ENCODE data around the gene C1GALT1C1L.

Gene C1GALT1C1L

DNA sequence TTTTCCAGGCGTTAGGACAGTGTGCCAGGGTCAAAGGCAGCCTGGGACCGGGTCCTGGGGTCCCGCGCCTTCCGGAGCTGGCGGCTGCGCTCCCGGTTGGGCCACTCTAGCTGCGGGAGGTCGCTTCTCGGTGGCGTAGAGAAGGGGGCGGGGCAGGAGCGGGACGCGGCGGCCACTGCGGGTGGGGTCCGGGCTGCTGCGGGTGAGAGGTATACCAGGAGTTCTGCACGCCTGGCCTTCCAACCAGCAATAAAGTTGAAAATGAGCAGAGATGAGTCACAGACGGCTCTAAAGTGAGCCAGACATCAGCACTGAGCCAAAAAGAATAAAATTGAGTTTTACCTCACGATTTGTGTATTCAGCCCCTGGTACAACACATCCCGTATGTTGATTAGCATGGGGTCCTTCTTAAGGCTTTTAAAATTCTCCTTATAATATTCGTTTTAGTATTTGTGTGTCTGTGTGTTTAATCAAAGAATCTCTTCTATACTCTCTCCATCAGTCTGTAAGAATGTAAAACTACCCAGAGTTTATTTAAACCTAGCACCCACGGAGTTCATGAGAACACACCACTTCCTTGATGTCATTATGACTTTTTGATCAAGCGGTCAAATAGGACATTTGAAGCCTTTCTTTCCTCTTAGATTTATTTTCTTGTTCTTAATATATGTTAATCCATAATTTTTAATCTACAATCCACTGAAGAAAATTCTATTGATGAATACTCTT is at the start of gene C1GALT1C1L:
Gene C1GALT1C1L, minus strand, starts transcription at position 108 of the 729 bp plus-strand sequence. Its CDS starts 107 bp downstream, at position 1.
- H3K27ac ChIP-seq: no peak within 1 kb of the TSS
- TF ChIP-seq, protein P1, sequence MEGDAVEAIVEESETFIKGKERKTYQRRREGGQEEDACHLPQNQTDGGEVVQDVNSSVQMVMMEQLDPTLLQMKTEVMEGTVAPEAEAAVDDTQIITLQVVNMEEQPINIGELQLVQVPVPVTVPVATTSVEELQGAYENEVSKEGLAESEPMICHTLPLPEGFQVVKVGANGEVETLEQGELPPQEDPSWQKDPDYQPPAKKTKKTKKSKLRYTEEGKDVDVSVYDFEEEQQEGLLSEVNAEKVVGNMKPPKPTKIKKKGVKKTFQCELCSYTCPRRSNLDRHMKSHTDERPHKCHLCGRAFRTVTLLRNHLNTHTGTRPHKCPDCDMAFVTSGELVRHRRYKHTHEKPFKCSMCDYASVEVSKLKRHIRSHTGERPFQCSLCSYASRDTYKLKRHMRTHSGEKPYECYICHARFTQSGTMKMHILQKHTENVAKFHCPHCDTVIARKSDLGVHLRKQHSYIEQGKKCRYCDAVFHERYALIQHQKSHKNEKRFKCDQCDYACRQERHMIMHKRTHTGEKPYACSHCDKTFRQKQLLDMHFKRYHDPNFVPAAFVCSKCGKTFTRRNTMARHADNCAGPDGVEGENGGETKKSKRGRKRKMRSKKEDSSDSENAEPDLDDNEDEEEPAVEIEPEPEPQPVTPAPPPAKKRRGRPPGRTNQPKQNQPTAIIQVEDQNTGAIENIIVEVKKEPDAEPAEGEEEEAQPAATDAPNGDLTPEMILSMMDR (conservative IDR thresholded peaks at IDR 0.05): no peak
- TF ChIP-seq ZFX (IDR thresholded peaks at IDR 0.05): no peak

DNA sequence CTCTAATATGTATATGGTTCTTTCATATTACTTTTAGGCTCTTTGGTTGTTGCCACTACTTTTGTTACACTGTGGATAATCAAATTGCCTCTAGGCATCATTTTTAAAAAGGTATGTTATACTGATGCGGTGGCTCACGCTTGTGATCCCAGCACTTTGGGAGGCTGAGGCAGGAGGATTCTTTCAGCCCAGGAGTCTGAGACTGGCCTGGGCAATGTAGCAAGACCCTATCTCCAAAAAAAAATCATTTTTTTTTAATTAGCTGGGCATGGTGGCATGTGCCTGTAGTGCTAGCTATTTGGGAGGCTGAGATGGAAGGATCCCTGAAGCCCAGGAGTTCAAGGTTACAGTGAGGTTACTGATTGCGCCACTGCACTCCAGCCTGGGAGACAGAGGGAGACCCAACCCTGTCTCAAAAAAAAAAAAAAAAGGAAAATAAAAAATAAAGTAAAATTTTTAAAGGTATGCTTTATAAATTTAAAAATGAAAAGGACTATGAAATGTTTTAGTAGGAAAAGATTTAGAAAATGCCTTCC is 49.5 kb upstream of the C1GALT1C1L start:
- TF ChIP-seq ZFX (IDR thresholded peaks at IDR 0.05): no peak
- TF ChIP-seq, protein P1 (conservative IDR thresholded peaks at IDR 0.05): no peak

DNA sequence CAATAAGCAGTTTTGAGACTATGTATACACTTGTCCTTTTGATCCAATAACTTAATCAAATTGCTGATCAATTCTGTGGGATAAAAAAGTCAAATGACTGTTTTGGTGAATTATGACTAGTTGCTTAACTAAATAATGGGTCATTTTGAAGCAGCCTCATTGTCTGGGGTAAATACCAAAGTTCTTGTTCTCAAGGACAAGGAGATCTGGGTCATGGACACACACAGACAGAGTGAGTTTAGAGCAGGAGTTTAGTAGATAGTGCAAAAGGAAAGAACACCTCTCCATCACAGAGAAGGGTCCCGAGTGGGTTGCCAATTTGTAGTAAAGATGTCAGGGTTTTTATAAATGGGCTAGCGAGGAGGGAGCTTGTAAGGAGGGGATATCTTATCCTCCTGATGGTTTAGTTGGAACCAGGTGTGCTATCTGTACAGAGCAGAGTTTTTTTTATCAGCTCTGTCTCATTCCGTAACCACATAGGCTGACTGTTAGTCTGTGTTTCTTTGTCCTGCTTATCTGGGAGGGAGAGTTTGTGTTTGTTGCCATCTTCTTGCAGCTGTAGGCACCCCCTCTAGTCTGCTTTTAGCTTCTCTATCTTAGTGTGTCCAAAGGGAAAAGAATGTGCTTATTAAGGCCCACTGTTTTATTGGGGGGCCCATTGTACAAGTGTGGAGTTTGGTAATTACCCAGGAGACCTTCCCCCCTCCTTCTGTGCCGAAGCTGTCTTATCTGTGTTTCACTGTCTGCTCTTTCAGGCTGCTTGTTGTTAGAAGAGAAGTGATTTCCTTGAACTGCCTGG is 48.7 kb upstream of the C1GALT1C1L start:
- TF ChIP-seq, protein P1 (conservative IDR thresholded peaks at IDR 0.05): no peak
- TF ChIP-seq ZFX (IDR thresholded peaks at IDR 0.05): no peak
- no peak overlapping the region for H3K27ac ChIP-seq

More for the DNA sequence above, 49.5 kb upstream of the C1GALT1C1L start:
- no peak overlapping the region for H3K27ac ChIP-seq

DNA sequence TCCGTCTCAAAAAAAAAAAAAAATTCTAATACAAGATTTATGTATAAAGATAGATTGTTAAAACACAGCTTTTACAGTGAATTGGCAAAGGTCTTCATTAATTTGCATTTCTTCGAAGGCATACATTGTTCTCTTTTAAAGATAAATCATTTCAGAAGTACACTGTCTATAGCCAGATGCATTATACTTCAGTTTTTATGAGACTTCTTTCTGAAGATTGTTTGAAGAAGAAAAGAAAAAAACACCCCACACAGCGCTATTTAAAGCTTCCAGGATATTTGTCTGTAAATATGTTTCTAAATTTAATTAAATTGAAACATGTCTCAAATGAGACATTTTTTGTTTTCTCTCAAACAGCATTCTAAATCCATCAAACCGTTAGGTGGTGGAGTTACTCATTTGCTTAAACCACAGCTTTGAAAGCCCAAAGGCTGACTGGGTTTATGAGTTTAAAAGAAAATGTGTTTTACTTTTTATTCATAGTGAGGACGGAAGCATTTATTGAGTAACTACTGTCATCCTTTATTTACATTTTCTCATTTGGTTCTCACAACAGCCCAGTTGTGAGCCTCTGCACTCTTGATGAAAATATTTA is 42.4 kb upstream of the C1GALT1C1L start:
- no peak overlapping the region for H3K27ac ChIP-seq
- TF ChIP-seq, protein P1 (conservative IDR thresholded peaks at IDR 0.05): no peak
- TF ChIP-seq ZFX (IDR thresholded peaks at IDR 0.05): no peak

DNA sequence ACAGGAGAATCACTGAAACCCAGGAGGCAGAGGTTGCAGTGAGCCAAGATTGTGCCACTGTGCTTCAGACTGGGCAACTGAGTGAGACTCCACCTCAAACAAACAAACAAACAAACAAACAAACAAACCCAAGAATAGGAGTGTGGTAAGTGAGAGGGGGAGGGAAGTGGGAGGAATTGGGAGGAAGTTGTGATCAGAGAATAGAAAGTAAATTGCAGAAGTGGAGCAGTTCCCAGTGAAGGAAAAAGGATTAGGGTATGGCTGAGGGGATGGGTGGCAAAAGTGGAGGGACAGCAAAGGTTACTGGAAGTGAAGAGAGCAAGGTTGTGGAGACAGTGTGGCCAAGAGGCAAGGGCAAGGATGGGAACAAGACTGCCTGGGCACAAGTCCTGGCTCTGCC is 41.1 kb upstream of the C1GALT1C1L start:
- no peak overlapping the region for H3K27ac ChIP-seq
- TF ChIP-seq, protein P1 (conservative IDR thresholded peaks at IDR 0.05): no peak
- no peak for TF ChIP-seq ZFX (IDR thresholded peaks at IDR 0.05)

DNA sequence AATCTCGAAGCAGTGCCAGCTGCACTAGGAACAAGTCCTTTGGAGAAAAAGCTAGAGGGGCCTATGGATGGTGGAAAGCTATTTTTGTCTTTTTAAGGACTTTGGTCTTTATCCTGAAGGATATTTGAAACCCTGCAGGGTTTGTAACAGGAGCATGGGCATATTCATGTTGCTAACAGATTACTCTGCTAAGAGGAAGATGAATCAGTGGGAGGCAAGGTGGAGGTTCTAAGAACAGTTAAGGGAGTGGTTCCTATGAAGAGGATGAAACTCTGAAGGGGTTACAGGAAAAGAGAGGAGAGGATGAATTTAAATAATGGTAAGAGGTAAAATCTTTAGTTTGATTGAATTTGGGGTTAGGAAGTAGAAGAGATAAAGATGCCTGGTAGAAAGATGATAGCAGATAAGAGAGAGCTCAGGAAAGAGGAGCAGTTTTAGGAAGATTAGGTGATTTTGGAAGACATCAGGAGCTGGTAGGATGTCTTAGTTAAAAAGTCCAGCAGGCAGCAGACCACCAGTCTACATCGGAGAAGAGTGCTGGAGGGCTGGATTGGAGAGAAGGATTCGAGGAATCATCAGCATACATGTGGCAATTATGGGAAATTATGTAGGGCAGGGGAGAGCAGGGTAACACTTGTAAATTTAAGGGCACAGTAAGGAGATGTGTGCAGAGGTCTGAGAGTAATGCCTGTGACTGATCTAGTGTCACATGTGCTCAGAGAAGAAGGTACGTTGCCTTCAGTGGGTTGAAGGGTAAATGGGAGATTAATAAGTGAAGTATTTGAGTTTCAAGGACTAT is 39.3 kb upstream of the C1GALT1C1L start:
- no peak for TF ChIP-seq ZFX (IDR thresholded peaks at IDR 0.05)
- TF ChIP-seq, protein P1 (conservative IDR thresholded peaks at IDR 0.05): no peak
- no peak overlapping the region for H3K27ac ChIP-seq

Data from C4-2B (cell line).